ENCODE results near the gene REX1BD.

- TF ChIP-seq POLR2AphosphoS5 (IDR thresholded peaks at IDR 0.05; ENCODE audit: low read depth, low read length) (no peak), TAF1 (IDR thresholded peaks at IDR 0.05; ENCODE audit: borderline replicate concordance, insufficient read depth, low read length) (no peak), REST (IDR thresholded peaks at IDR 0.05; ENCODE audit: insufficient read depth in 1 of 2, low read depth in 2 of 2, low read length in 2 of 2) (no peak)
Measured at GRCh38 chr19:18626906-18627305, 38.3 kb downstream of the REX1BD start.

All from PFSK-1 (cell line).